ENCODE results near the gene MDM2. TPM values are rescaled to one million over a fixed set of nuclear protein-coding genes. Genes with fewer than 3 reads are reported as not detected.

The MDM2 gene
- total RNA-seq, 3 donors from 2014 or later: 74.7 to 92.1 (median 91.3) TPM

DNA sequence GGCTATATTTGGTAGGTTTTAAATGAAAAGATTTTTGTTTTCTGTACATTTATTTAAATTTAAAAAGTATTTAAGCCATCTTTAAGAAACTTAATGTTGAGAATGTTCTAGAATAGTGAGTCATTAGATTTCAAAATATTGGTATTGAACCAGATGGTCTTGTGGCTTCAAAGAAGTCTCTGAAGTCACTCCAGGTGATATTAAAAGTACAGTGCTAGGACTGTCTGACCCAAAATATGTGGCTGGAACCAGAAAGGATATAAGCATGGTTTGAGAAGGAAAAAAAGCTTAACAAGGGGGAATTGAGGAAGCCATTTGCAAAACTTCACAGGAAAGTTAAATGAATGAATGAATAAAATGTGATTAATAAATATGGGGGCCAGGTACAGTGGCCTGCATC lies 28.7 kb upstream of the MDM2 start:
- no peaks in the 10 kb centered on the region for H3K36me3 ChIP-seq (ENCODE audit: low read depth)
- H3K9me3 ChIP-seq: no peaks in the 10 kb centered on the region
- no peak overlapping the region for H3K4me3 ChIP-seq
- no peak for ATAC-seq
- TF ChIP-seq, protein P1, sequence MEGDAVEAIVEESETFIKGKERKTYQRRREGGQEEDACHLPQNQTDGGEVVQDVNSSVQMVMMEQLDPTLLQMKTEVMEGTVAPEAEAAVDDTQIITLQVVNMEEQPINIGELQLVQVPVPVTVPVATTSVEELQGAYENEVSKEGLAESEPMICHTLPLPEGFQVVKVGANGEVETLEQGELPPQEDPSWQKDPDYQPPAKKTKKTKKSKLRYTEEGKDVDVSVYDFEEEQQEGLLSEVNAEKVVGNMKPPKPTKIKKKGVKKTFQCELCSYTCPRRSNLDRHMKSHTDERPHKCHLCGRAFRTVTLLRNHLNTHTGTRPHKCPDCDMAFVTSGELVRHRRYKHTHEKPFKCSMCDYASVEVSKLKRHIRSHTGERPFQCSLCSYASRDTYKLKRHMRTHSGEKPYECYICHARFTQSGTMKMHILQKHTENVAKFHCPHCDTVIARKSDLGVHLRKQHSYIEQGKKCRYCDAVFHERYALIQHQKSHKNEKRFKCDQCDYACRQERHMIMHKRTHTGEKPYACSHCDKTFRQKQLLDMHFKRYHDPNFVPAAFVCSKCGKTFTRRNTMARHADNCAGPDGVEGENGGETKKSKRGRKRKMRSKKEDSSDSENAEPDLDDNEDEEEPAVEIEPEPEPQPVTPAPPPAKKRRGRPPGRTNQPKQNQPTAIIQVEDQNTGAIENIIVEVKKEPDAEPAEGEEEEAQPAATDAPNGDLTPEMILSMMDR (IDR thresholded peaks at IDR 0.05): no peak
- intact Hi-C loops (cut with DNase I, micrococcal nuclease): no loop called here
- DNase-seq: no peak
- no peaks in the 10 kb centered on the region for H3K4me1 ChIP-seq (ENCODE audit: low read depth)

DNA sequence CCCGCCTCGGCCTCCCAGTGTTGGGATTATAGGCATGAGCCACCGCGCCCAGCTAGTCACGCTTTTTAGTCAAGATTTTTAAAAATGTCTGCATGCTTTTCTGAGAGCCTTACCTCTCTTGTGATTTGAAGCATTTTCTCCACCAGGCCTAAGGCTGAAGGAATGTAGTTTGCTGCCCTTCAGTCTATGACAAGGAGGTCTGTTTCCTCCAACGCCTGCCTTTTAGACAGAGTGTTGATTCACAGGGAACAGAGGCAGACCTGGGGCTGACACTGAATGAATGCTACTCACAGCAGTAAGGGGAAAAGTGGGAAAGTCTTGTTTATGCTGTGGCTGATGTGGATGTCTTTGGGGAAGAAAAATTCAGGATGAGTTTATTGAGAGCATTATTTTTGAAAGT lies 27.2 kb upstream of the MDM2 start:
- intact Hi-C loops (cut with DNase I, micrococcal nuclease): no loop called here
- TF ChIP-seq, protein P1 (IDR thresholded peaks at IDR 0.05): no peak

DNA sequence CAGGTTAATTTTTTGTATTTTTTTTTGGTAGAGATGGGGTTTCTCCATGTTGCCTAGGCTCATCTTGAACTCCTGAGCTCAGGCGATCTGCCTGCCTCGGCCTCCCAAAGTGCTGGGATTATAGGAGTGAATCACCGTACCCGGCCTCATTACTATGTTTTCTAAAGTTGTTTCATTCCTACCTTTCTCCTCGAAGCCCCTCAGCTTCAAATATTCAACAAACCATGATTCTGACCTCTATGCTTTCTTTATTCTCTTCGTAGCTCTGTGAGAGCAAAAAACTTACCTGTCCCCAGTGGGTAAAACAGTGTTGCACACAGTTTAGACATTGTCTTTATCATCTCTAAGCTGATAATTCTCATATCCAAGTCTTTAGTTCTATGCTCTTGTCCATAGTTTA lies 26.2 kb upstream of the MDM2 start:
- ATAC-seq (no peak), DNase-seq (no peak)
- Histone ChIP-seq H3K9me3 (no peaks in the 10 kb centered on the region), H3K4me1 (ENCODE audit: low read depth) (no peaks in the 10 kb centered on the region), H3K4me3 (no peak overlapping the region), H3K36me3 (ENCODE audit: low read depth) (no peaks in the 10 kb centered on the region)
- intact Hi-C loops (cut with DNase I, micrococcal nuclease): no loop called here
- TF ChIP-seq, protein P1 (IDR thresholded peaks at IDR 0.05): no peak

More for the DNA sequence above, 27.2 kb upstream of the MDM2 start:
- H3K9me3 ChIP-seq: no peaks in the 10 kb centered on the region
- H3K4me1 ChIP-seq (ENCODE audit: low read depth): no peaks in the 10 kb centered on the region
- H3K4me3 ChIP-seq: no peak overlapping the region
- no peak for ATAC-seq
- DNase-seq: no peak
- no peaks in the 10 kb centered on the region for H3K36me3 ChIP-seq (ENCODE audit: low read depth)

DNA sequence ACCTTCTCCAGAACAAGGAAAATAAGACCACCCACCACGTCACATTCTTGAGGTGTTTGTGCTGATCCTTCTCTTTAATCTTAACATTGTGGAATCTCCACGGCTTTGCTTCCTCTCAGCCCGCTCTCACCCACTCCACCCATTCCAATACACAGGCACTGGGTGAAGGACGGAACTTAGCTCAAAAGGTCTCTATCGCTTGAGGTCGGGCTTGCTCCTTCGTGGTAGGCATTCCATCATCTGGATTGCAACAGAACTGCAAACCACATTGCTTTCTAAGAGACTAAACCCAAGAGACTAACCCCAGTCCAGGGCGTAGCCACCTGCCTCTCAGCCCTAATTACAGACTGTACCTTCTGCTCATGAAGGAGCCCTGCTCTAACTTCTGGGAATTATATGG lies 24.0 kb upstream of the MDM2 start:
- TF ChIP-seq, protein P1 (IDR thresholded peaks at IDR 0.05): no peak
- intact Hi-C loops (cut with DNase I, micrococcal nuclease): no loop called here
- H3K4me1 ChIP-seq (ENCODE audit: low read depth): no peaks in the 10 kb centered on the region
- no peaks in the 10 kb centered on the region for H3K9me3 ChIP-seq
- DNase-seq: no peak
- peak; percentile 33 for ATAC-seq
- no peaks in the 10 kb centered on the region for H3K36me3 ChIP-seq (ENCODE audit: low read depth)
- no peak overlapping the region for H3K4me3 ChIP-seq

DNA sequence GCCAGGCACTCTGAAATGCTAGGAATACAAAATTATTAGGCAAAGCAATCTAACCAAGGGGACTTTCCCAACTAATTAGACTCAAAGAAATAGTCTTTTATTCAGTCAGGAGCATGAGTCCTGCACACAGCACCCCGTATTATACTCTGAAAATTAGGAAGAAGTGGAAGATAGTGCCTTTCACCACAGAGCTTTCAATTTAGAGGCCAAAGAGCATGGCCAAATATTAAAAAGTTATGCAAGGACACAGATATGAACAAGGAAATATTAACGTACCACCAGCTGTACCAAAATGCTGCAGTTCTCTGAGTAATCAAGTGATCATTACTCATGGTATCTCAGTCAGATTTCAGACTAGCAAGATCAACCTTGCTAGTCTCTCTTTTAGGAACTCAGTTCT lies 22.6 kb upstream of the MDM2 start:
- ATAC-seq (no peak), DNase-seq (no peak)
- no peaks in the 10 kb centered on the region for H3K9me3 ChIP-seq
- intact Hi-C loops (cut with DNase I, micrococcal nuclease): no loop called here
- H3K4me3 ChIP-seq: no peak overlapping the region
- H3K4me1 ChIP-seq (ENCODE audit: low read depth): no peaks in the 10 kb centered on the region
- TF ChIP-seq, protein P1 (IDR thresholded peaks at IDR 0.05): no peak
- H3K36me3 ChIP-seq (ENCODE audit: low read depth): no peaks in the 10 kb centered on the region

DNA sequence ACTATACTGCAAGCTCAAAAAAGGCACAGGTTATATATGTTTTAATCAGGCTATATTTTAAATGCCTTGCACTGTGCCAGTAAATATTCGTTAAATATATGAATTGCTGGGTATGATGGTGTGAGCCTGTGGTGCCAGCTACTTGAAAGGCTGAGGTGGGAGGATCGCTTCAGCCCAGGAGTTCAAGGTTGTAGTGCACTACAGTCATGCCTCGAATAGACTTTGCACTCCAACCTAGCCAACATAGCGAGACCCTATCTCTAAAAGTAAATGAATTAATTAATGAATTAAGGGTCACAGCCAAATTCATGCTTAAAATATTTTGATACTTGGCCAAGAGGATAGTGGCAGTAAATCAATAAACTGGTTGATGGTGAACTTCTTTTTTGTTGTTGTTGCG lies 22.2 kb upstream of the MDM2 start:
- no peak overlapping the region for H3K4me3 ChIP-seq
- ATAC-seq (no peak), DNase-seq (no peak)
- intact Hi-C loops (cut with DNase I, micrococcal nuclease): no loop called here
- H3K9me3 ChIP-seq: no peaks in the 10 kb centered on the region
- no peaks in the 10 kb centered on the region for H3K4me1 ChIP-seq (ENCODE audit: low read depth)
- TF ChIP-seq, protein P1 (IDR thresholded peaks at IDR 0.05): no peak
- H3K36me3 ChIP-seq (ENCODE audit: low read depth): no peaks in the 10 kb centered on the region
